GOT3 (cell line): Measurements from ENCODE around the gene UBASH3A.
"Not testable (repeated sequence)": the region's sequence is repeated elsewhere in the genome, so short reads cannot be mapped to it uniquely, and the experiment has no call there.

Experiments used
- DNase-seq: peaks from one replicate; lab custom pipeline; 2025; ENCODE audit warnings: mixed read lengths; lab: John Stamatoyannopoulos, UW

Gene UBASH3A

DNA sequence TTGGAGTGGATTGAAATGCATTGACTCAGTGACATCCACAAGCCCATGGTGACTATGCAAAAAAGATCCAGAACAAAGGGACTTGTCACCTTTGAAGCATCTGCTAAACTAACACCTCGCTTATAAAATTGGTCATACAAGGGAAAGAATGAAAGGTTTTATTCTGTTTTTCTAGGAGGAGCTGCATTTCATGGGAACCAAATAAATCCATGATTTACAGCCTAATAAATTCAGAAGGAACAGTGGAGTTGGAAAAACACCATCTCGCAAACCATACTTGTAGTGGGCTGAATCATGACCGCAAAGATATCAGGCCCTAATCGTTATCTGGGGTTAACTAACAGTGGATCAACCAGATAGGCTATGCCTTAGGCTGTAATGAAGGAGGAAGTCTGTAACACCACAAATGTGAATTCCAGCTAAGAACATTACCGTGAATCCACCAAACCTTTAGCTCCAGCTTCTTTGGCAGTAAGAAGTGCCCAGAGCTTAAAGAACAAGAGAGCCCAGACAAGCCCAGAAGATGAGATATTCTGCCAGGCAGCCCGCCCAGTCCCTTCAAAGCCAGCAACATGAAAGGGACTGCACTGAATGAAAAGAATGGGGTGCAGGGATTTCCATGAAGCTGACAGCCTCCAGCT lies 64.9 kb downstream of the UBASH3A start:
- no peak for DNase-seq

DNA sequence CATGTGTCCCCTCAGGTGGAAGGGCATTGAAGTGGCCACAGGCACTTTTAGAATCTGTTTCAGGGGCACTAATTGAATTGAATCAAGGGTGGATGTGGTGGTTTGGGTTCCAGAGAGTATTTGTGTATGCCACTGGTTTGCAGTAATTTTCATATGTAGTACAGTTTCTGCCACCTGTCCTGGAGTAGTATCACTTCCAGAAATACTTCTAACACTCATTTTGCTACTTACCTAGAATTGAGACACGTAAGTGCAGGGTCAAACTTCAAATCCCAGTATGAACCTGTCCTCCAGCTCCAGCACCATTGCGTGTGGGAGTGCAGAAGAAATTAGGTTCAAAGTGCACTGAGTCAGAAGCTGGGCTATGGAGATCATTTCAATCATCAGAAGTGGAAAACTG lies 65.6 kb downstream of the UBASH3A start:
- no peak for DNase-seq

DNA sequence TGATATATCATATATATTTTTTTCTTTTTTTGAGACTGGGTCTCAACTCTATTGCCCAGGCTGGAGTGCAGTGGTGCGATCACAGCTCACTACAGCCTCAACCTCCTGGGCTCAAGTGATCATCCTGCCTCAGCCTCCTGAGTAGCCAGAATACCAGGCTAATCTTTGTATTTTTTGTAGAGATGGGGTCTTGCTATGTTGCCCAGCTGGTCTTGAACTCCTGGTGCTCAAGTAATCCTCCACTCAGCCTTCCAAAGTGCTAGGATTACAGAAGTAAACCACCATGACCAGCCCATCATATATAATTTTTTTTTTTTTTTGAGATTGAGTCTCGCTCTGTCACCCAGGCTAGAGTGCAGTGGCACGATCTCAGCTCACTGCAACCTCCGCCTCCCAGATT lies 66.0 kb downstream of the UBASH3A start:
- not testable (repeated sequence) for DNase-seq

DNA sequence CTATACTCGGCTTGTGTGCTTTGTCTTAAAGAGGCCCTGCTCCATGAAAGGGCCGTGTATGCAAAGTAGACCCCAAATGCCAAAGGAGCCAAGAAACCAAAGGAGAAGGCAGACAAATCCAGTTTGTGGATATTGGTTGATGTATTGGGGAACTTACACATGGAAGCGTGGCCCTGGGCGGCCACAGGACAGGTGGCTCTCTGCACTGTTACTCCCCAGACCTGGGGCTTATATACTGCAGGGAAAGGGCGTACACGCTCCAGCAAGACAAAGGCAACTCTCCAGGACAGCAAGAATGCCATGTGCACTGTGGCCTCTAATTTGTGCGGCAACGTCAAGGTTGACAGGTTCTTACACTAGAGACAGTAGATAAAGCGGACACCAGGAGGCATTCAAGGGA lies 67.5 kb downstream of the UBASH3A start:
- no peak for DNase-seq

DNA sequence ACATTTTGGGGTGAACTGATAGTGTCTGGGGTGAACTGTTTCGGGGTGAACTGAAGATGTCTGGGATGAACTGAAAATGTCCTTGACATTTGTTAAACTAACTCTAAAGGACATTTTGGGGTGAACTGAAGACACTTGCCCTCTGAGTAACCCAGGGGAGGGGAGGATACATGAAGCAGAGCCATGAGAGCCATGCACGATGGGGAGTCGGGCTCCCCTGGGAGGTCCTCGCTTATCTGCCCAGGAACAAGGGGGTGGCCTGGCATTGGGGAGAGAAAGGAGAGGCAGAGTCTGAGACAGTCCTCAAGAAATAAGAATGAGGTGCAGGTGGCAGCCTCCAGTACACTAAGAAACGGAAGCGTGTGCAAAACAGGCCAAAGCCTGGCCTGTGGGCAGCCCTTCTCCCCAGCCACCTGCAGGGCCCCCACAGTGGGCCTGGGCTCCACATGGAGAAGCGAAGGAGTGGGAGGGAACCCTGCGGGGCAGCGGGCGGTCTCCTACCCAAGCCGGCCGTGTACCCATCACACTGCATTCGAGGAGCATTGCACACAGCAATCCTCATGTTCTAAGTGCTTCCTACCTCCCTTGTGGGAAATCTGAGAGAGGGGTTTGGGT lies 68.1 kb downstream of the UBASH3A start:
- DNase-seq = no peak

DNA sequence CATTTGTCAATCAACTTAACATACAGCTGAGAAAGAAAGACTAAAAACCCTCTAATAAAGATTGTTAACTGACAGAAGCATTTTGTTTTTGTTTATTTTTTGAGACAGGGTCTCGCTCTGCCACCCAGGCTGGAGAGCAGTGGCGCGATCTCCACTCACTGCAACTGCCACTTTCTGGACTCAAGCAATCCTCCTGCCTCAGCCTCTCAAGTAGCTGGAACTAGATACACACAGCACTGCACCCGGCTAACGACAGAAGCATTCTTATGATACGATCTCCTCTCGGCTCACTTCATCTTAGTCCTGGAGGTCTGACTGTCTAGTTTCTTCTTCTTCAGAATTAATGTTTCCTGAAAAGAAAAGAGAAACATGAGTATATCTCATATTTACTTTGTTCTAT lies 68.8 kb downstream of the UBASH3A start:
- DNase-seq = no peak

DNA sequence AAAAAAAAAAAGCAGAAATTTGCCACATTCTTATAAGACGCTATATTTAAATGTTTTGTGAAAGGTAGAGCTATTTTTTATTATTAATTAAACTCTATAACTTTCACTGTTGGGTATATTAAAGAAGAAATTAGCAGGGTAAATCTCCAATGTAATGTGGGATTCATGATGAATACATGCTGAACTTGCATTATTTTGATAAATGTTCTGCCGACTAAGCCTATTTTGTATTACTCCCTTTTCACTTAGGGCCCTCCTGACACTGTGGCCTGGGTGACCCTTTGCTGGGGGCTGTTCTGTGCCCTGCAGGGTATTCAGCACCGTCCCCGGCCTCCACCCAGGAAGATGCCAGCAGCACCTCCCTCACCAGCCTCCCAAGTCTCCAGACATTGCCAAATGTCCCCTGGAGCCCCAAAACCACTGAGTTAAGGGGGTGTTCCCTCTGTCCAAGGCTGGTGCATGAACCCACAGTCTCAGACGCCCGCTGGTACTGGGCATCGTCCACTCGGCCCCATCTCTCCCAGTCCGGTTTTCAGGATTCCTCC lies 69.9 kb downstream of the UBASH3A start:
- DNase-seq = no peak

DNA sequence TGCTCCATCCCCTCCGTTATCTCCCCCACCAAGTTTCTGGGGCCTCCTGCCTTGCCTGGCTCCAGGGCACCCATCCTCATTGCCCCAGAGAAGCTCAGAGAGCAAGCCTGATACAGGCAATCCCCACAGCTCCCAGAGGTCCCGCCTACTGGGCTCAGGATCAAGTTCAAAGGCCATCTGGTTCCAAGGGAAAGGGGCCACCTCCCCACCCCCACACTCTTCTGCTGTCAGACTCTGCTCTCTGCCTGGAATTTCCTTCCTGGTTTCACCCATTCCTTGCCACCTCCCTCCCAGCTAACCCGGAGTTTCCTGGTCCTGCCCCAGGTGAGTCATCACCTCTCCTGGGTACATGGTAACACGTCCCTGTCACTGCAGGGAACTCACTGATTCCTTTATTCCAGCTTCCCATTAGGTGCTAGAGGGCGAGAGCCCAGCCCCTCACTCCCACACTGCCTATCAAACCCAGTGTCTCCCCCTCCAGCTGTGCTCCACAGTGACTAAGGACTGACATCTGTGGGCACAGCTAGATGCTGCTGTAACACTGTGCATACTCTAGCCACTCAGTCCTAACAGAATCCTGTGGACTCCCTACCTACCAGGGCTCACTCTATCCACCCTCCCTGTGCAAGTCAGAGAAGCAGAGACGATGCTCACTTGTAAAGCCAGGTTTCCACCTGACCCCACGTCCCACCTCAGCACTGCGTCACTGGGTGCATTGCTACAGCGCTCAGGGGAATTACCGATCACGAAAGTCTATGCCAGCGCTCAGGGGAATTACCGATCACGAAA lies 70.5 kb downstream of the UBASH3A start:
- DNase-seq = no peak

DNA sequence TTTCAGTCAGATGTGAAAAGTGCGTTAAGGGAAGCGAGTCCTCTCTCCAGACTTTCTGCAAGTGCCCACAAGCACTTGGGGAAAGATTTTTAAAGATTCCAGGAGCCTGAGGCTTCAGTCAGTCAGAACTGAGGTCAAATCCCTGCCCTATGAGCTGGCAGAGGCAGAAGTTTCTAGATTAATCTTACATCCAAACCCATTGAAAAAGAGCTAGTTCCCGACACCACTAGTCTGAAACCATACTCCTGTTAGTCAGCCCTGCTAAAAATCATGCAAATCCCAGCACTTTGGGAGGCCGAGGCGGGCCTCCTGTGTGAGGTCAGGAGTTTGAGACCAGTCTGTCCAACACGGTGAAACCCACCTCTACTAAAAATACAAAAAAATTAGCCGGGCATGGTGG lies 71.3 kb downstream of the UBASH3A start:
- no peak for DNase-seq

DNA sequence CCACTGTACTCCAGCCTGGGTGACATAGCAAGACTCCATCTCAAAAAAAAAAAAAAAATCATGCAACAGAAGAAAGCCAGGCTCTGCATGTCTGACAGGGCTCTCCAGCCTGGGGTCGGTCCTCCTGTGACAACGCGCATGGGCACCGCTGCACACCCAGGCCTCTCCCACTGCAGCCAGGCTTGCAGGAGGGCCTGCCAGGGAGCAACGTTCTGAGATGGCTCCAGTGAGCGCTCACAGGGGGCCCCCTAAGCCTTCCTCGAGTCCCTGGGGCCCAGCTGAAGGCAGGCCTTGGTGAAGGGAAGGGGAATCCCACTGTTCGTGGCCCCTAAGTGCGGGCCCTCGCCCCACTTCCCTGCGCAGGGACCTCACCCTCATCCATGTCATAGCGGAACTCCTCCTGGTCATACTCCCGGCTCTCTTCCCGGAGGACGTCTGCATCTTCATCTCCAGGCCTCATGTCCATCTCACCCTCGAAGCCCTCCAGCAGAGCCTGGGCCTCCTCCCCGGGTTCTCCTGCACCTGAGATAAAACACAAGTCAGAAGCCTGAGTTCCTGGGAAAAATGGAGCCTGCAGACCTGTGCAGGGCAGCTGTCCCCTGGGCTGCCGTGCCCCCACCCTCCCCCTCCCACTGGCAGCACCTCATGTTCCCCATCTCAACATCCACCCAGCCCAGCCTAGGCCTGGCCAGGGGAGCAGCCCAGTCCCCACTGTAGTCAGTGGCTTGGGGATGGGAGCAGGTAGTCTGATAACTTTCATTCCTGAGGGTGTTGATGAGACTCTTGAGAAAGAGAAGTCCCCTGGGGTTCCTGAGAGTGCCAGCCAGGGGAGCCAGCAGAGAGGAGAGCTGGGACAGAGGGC lies 72.1 kb downstream of the UBASH3A start:
- no peak for DNase-seq

DNA sequence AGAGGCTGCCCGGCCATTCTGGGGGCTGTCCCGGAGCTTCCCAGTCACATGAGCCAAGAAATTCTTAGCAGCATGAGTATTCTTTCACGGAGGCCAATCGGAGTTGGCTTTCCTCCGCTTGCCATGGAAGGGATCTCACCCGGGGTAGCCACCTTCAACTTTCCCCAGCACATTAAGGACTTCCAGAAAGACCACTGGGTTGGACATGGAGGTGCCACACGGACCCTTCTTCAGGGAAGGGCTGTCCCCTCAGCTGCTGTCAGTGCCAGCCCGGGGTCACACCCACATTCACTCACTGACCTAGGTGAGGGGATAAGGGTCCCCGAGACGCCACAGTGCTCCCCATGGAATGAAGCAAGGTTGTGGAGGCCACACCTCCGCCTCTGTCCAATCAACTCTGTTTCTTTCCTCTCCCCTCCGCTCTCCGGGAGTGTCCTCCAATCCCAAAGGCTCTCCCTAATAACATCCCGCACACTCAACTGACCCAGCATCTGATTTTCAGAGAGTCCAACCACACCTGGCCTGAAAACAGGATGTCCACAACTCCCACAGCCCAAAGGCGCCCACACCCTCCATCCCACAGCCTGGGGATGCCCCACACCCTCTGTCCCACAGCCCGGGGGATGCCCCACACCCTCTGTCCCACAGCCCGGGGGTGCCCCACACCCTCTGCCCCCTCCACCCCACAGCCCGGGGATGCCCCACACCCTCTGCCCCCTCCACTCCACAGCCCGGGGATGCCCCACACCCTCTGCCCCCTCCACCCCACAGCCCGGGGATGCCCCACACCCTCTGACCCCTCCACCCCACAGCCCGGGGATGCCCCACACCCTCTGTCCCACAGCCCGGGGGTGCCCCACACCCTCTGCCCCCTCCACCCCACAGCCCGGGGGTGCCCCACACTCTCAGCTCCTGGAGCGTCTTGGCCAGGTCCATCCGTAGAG lies 73.0 kb downstream of the UBASH3A start:
- DNase-seq = no peak

DNA sequence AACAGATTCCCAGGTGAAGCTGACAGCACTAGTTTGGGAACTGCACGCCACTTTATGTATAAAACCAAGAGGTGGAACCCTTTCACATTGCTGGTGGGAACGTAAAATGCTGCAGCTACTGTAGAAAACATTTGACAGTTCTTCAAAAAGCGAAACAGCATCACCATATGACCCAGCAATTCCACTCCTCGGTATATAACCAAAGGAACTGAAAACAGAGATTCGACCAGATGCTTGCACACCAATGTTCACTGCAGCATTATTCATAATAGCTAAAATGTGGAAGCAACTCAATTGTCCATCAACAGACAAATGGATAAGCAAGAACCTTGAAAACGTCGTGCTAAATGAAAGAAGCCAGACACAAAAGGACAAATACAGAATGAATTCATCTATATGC lies 74.8 kb downstream of the UBASH3A start:
- DNase-seq = no peak

DNA sequence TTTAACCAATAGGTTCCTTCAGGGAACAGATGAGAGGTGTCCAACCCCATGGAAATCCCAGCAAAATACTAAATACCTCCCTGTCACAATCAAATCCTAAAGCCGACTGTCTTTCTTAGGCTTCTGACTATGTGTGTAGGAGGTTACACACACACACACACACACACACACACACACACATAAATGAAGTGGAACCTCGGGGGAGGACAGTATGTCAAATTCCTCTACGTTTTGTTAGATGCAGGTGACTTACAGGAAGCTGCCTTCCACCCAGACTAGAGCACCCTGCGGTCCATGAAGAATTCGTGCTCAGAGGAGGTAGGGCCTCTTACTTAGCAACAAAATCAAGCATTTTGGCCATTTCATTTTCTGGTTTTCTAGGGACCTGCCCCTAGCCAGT lies 75.9 kb downstream of the UBASH3A start:
- no peak for DNase-seq

DNA sequence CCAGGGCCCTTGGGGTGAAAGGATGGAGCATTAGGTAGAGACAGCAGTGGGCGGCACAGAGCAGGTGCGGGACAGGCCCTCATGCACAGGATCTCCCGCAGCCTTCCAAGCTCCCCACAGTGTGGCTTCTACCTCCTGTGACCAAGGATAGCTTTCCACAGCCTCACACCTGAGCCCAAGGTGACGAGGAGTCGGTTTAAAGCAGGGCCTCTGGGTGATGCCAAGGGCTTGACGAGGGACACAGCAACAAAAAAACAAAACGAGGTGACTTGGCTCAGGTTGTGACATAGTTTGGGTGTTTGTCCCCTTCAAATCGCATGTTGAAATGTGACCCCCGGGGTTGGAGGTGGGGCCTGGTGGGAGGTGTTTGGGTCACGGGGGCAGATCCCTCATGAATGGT lies 77.0 kb downstream of the UBASH3A start:
- DNase-seq = no peak

DNA sequence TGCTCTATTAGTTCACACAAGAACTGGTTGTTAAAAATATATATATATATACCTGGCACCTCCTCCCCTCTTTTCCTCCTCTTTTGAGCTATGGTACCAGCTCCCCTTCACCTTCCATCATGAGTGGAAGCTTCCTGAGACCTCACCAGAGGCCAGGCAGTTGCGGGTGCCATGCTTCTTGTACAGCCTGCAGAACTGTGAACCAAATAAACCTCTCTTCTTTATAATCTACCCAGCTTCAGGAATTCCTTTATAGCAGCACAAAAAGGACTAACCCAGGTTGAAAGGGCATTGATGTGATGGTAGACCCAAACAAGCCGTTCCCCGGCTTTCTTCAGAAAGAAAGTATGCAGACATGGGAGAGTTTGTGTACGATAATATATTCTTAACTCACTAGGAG lies 77.5 kb downstream of the UBASH3A start:
- DNase-seq = no peak

DNA sequence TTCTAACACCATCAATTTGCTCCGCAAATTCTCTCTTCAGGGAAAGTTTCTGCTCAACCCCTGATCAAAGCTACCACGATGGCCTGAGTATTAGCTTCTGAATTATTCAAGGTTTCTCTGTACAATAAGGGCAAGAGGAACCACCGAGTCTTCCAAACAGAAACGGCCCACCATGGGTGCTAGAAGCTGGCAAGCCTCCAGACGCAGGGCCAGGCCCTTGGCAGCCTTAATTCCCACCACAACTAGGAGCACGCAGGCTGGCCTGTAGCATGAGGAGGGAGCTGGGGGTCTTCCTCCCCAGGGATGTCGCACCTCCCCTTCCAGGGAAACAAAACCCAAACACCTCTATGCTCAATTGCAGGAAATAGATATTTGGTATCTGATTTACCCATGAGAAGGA lies 81.3 kb downstream of the UBASH3A start:
- DNase-seq = no peak

DNA sequence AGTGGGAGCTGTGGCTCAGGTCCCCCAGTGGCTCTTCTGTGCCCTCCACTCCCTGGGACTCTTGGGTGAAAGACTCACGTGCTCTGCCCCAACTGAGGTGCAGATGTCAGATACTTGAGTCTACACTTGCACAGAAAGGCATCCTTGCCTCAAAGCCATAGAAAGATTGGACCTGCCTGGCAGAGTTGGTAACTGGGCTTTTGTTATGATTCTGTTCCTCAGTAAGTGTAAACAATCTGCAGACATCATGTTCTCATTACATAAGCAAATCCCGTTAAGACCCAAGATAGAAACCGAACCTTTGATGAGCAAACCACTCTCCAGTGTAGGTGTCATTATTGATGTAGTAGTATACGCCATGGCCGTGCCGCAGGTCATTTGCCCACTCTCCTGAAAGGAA lies 82.4 kb downstream of the UBASH3A start:
- DNase-seq = no peak

DNA sequence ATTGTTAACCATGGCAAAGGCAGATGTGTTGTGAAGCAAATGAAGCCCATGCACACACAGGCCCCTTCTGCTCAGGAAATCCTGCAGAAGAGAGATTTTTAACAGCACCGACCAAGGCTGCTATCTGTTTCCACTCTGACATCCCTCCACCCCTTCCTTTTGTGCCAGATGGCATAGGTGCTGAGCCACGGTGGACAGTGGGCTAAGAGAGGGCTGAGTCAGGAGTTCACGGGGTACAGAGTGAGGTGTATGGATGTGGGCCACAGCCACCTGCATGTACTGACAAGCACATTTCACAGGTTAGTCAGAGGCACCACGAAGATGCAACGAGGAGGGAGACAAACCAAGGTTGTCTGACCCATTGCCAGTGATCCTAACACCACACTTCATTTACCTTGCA lies 82.8 kb downstream of the UBASH3A start:
- DNase-seq = no peak

DNA sequence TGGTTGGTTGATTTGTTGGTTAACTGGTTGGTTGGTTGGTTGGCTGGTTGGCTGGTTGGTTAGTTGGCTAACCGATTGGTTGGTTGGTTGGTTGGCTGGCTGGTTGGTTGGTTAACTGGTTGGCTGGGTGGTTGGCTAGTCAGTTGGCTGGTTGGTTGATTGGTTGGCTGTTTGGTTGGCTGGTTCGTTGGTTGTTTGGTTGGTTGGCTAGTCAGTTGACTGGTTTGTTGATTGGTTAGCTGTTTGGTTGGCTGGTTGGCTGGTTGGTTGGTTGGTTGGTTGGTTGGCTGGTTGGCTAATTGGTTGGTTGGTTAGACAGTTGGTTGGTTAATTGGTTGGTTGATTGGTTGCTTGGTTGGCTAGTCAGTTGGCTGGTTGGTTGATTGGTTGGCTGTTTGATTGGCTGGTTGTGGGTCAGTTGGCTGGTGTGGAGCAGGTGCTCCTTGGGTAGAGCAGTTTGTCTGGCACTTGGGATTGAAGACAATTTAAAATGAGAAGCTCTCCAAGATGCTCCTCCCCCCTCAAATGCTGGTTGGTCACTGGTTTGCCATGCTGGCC lies 85.4 kb downstream of the UBASH3A start:
- no peak for DNase-seq

DNA sequence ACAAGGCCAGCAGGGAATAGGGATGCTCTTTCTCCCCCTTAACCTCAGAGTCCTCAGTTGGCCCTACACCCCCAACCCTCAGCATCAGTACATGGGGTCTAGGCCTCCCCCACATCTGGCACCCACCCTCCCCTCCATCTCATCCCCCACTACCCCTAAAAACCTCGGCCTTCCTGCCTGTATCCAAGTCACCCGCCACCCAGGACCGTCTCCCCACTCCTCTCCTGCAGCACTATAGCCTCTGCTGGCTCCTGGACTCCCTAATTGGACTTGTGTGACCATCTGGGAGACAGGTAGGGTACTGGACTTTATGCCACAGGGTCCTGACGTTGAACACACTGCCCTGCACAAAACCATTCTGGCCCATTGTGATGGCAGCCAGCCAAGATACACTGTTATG lies 86.3 kb downstream of the UBASH3A start:
- DNase-seq = no peak

DNA sequence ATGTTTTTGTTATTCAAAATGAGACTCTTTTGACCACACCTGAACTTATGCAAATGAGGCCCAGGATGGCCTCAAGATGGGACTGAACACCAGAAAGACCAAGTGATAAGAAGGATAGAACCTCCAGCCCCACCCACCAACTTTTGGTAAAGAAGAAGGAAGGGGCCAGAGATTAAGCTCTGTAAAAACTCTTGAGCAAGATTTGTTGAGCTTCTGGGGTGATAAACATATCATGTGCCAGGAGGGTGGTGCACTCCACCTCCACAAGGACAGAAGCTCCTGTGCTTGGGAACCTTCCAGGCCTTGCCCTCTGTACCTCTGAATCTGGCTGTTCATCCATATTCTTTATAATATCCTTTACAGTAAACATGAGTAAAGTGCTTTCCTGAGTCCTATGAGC lies 87.0 kb downstream of the UBASH3A start:
- DNase-seq = no peak
